AG10803 (cell line): ENCODE measurements around the gene ITSN1.
A peak's percentile ranks its signal among the peaks of the same experiment; 100 is the strongest.

ENCODE experiments used
- DNase-seq: peaks from one replicate; pipeline ENCODE4 v3.0.0; 2010; ENCODE audit warnings: low read depth
- H3K4me3 ChIP-seq: 2 replicates; pipeline ENCODE4 v1.5.1; 2011; ENCODE audit warnings: mild to moderate bottlenecking, low read length, control low read depth
- TF ChIP-seq, protein P1 (sequence below): conservative IDR thresholded peaks from 2 replicates; pipeline ENCODE4 v1.5.1; 2011; ENCODE audit warnings: mild to moderate bottlenecking, low read length, control low read depth, inconsistent platforms

ITSN1 gene

DNA sequence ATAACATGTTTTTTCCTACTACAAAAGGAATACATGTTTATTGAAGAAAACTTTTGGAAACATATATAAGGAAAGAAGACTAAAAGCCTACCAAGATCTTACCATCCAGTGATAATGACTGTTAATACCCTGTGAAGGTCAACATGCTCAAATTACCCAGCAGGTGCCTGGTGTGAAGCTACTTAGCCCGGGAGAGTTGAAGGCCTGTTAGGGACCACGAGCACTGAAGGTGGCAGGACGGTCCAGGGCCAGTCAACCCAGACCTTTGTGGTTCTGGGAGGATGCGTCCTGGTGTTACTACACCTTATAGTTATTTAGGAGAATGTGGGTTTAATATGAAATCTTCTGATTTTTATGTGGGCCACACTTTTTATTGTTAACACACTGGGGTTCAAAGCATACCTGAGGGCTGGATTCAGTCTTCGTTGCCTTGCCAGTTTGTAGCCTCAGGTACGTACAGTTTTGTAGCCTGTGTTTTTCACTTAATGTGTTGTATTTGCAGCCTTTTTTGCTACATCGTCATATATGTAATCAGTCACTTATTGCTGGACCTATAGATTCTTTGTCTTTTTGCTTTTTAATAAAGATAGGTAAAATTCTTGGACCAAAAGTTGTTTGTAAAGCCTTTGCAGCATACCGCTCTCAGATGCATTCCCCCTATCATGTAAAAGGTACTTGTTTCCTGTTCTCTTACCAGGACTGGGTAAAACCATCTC, 9.8 kb downstream of the ITSN1 start:
- TF ChIP-seq, protein P1, sequence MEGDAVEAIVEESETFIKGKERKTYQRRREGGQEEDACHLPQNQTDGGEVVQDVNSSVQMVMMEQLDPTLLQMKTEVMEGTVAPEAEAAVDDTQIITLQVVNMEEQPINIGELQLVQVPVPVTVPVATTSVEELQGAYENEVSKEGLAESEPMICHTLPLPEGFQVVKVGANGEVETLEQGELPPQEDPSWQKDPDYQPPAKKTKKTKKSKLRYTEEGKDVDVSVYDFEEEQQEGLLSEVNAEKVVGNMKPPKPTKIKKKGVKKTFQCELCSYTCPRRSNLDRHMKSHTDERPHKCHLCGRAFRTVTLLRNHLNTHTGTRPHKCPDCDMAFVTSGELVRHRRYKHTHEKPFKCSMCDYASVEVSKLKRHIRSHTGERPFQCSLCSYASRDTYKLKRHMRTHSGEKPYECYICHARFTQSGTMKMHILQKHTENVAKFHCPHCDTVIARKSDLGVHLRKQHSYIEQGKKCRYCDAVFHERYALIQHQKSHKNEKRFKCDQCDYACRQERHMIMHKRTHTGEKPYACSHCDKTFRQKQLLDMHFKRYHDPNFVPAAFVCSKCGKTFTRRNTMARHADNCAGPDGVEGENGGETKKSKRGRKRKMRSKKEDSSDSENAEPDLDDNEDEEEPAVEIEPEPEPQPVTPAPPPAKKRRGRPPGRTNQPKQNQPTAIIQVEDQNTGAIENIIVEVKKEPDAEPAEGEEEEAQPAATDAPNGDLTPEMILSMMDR: no peak
- H3K4me3 ChIP-seq: no peak overlapping the region
- no peak for DNase-seq

DNA sequence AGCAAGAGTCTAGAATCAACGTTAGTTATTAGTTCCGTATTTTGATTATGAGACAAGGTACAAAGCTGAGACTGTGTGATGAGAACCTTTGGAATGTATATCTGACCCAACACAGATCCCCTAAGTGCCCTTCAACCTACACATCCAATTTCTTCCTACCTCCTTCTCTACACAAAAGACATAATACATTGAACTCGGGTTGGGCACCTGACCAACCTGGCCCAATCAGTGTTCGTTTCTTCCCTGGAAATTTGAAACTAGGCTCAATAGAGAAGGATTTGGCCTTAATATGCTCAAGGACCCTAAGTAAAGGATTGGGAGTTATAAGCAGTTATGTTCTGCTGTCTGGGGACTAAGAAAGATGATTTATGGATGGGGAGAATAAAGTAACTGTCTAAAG, 12.1 kb downstream of the ITSN1 start:
- TF ChIP-seq, protein P1: no peak
- no peak for DNase-seq
- H3K4me3 ChIP-seq: no peak overlapping the region

DNA sequence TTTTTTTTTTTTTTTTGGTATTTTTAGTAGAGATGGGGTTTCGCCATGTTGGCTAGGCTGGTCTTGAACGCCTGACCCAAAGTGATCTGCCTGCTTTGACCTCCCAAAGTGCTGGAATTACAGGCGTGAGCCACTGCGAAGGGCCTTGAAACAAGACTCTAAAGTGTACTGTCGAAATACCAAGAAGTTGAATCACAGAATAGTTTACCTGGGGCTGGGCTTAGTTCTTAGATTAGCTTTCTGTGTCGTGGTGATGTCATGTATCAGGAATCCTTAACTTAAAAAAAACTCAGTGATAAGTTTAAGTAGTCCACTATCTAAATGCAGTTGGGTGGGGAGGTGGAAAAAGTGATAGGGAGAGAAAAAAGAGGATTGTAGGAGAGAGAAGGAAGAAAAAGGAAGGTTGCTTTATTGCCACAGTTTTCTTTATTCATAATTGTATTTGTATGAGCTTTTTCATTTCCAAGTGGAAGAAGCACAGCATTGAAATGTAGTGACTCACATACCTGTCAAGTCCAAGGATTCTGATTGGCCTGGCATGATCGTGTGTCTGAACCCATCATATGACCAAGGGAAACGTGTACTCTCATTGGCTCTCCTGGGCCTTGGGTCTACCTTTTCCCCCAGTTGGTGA, 13.4 kb downstream of the ITSN1 start:
- TF ChIP-seq, protein P1: no peak
- H3K4me3 ChIP-seq: no peak overlapping the region
- DNase-seq: peak; percentile 55

DNA sequence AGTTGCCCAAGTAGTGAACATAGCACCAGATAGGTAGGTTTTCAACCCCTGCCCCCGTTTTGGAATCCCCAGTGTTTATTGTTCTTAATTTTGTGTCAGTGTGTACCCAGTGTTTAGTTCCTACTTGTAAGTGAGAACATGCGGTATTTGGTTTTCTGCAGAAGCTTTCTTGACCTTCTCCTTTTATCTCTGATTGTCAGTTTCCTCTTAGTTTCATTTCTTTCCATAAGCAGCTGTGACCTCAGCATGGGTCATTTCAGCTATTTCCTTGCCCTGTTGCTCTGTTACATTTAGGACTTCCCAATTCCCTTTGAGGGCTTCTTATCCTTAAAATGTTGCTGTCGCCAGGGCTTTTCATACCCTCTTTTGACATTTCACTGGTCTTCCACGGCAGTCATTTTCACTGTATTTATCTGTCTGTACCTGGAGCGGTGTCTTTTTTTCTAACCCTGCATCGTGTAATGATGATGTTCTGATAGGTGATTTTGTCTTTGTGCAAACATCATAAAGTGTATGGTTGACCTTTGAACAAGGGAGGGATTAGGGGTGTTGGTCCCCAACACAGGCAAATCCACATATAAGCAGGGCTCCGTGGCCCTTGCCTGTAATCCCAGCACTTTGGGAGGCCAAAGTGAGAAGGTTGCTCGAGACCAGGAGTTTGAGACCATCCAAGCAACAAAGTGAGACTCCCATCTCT, 15.0 kb downstream of the ITSN1 start:
- no peak overlapping the region for H3K4me3 ChIP-seq
- TF ChIP-seq, protein P1: no peak
- DNase-seq: no peak

DNA sequence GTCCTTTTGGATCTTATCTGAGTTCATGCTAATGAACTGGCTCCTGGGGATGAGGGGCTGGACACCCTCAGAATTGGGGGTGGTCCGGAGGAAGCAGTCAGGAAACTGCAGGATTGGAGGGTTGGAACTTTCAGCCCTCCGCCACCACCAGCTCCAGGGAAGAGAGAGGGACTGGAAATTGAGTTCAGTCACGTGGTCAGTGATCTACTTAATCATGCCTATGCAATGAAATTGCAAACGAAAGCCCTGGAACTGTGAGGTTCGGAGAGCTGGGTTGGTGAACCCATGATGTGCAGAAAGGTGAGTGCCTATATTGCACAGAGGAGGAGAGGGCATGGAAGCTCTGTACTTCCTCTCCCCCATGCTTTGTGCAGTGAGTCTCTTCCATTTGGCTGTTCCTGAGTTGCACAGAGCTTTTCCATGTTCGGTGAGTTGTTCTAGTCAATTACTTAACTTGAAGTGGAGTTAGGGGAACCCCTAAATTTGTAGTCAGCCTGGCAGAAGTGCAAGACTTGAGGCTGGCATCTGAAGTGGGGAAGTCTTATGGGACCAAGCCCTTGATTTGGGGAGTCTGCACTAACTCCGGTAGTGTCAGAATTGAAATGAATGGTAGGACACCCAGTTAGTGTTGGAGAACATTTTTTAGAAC, 16.7 kb downstream of the ITSN1 start:
- no peak for DNase-seq
- TF ChIP-seq, protein P1: no peak
- H3K4me3 ChIP-seq: no peak overlapping the region

DNA sequence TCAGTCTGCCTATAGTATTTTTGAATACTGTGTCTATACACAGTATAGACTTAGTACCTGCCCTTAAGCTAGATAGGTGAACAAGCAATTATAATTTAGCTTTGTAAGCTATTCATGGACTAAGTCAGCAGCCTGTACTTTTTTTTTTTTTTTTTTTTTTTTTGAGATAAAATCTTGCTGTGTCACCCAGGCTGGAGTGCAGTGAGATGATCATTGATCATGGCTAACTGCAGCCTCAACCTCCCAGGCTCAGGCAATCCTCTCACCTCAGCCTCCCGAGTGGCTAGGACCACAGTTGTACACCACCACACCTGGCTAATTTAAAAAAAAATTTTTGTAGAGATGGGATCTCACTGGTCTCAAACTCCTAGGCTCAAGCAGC, 17.3 kb downstream of the ITSN1 start:
- DNase-seq: no peak
- H3K4me3 ChIP-seq: no peak overlapping the region
- TF ChIP-seq, protein P1: no peak
